GM12891 (cell line): Measurements from ENCODE around the gene AHCYL1.

Experiments
- DNase-seq: peaks from one replicate; pipeline ENCODE4 v3.0.0; 2011; ENCODE audit warnings: low spot score; ENCODE audit not compliant: insufficient read length
- FAIRE-seq: peaks from 2 replicates; lab custom pipeline; 2011; peaks lifted over from hg19 to GRCh38; lab: Jason Lieb, UNC
- PAX5 ChIP-seq: IDR thresholded peaks from 2 replicates; pipeline ENCODE4 v1.6.1; 2011; ENCODE audit warnings: low read length, moderate library complexity, mild to moderate bottlenecking; ENCODE audit not compliant: insufficient read depth, severe bottlenecking
- POLR2A ChIP-seq: IDR thresholded peaks from 2 replicates; pipeline ENCODE4 v1.6.1; 2011; ENCODE audit warnings: low read depth, low read length, control low read depth
- POLR2AphosphoS5 ChIP-seq: IDR thresholded peaks from 2 replicates; pipeline ENCODE4 v1.6.1; 2011; ENCODE audit warnings: low read depth, low read length, control low read depth
- POU2F2 ChIP-seq: IDR thresholded peaks from 2 replicates; pipeline ENCODE4 v1.6.1; 2011; ENCODE audit warnings: low read depth, mild to moderate bottlenecking, control low read depth, low read length, moderate library complexity
- SPI1 ChIP-seq: IDR thresholded peaks from 2 replicates; pipeline ENCODE4 v1.6.1; 2011; ENCODE audit warnings: low read depth, low read length, control low read depth
- TAF1 ChIP-seq: IDR thresholded peaks from 2 replicates; pipeline ENCODE4 v1.6.1; 2011; ENCODE audit warnings: low read depth, low read length, control low read depth

Gene AHCYL1

DNA sequence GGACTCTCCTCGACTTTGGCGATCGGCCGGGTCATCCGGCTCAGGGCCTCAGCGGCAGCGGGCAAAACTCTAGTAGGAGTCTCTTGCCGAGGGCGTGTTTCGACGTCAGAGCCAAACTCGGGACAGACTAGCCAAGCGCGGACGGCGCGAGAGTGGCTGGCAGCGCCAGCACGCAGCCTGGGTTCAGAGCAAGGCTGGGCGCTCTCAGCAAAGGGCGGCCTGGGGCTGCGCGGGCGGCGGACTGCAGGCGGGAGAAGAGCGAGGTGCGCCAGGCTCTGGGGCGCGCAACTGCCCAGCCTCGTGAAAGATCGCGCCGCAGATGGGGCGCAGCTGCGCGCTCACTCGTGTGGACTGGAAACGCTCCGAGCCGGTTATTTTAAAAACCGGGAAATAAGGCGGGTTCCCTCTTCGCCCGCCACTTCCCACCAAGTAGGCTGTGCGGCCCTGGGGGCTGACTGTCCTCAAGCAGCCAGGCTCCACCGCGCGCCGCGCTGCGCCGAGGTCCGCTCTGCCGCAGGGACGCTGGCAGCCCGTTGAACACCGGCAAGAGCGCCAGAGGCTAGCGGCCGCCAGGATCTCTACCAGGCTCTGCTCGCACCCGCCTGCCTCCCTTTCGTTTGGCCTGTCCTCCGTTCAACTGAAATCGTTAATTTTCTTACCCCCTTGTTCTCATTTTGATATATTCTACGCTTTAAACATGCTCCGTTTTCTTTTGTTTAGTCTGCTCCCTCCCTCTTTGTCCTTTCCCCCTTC lies 83.5 kb downstream of the AHCYL1 start:
- FAIRE-seq (no peak), DNase-seq (no peak)
- TF ChIP-seq SPI1 (no peak), POLR2A (no peak), POU2F2 (no peak), TAF1 (no peak)

DNA sequence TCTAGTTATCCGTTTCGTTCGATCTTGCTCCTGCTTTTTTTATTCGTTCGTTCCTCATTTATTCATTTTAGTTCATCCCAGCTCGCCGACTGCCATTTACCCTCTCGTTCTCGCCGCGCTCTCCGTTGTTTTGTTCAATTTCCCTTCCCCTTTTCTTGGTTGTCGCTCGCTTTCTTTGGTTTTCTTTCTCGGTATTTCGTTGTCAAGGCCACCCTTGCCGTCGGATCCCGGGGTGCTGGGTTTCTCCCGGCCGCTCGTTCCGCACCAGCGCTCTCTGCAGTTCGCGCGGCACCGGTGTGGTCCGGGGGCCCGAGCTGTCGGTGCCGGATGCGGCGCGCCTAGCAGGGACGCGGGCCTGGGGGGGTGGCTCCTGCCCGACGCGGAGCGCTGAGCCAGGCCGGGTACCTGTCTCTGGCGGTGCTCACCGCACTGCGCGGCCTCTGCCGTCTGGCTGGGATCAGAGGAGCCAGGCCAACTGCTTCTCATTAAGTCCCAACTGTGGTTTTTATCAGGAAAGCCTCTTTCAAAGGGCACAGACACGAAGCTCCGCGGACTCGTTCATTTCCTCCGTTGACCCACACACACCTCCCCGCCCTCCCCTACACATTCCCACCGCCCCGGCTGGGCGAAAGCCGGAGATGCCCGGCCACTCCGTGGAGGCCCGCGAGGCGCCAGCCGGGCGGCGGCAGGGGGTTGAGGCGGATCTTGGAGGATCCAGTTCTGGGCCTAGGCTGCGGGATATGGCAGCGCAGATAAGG lies 84.3 kb downstream of the AHCYL1 start:
- TF ChIP-seq POU2F2, result no peak
- no peak for TF ChIP-seq SPI1
- TF ChIP-seq POLR2AphosphoS5, result no peak
- TF ChIP-seq POLR2A, result no peak
- TF ChIP-seq PAX5, result no peak
- no peak for TF ChIP-seq TAF1
- FAIRE-seq (peak; percentile 23), DNase-seq (peak; percentile 46)

GRCh38 chr1:110069404-110070281 lies 85.1 kb downstream of the AHCYL1 start:
- no peak for FAIRE-seq

GRCh38 chr1:110070282-110070669 lies 85.7 kb downstream of the AHCYL1 start:
- no peak for FAIRE-seq
- TF ChIP-seq PAX5 (no peak), TAF1 (no peak), POLR2A (no peak), POU2F2 (no peak), POLR2AphosphoS5 (no peak), SPI1 (no peak)
- no peak for DNase-seq

More at GRCh38 chr1:110069404-110070281, 85.1 kb downstream of the AHCYL1 start:
- TF ChIP-seq POLR2AphosphoS5 (no peak), POU2F2 (no peak), PAX5 (no peak), TAF1 (no peak), POLR2A (no peak), SPI1 (no peak)
- DNase-seq, result no peak

DNA sequence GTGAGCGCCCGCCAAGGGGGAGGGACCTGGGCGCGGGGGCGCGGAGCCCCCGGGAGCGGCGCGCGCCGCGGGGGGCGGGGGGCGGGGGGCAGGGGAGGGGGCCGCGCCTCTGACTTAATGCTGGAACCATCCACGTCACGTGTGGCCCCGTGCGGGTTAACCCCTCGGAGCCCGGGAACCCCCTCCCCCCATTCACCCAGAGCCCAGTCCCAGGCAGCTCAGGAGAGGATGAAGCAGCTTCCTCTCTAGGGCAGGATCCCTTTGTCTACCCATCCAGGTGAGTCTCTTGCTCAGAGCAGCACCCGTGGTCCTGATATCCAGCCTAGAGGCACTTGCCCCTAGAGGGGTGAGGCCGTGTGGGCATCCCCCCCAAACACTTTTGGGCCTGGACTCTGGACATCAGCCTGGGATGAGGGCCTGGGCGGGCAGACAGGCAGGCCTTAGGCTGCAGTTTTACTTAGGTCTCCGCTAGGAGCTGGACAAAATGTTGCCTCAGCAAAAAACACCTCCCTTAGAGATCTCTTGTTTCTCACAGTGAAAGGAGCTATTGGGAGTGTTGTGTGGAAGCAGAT lies 86.2 kb downstream of the AHCYL1 start, which contains the start of gene ALX3:
TSS of gene ALX3 (minus strand) at position 2 of the 572 bp plus-strand sequence. CDS start 60 bp downstream, outside the sequence.
- no peak for FAIRE-seq
- no peak for DNase-seq
- TF ChIP-seq TAF1 (no peak), POLR2A (no peak), POU2F2 (no peak), PAX5 (no peak)
